Mesothelial cell of epicardium (in vitro differentiated cells): ENCODE results near the gene STARD13. TPM values are rescaled to one million over a fixed set of nuclear protein-coding genes. Genes with fewer than 3 reads are reported as not detected.

ENCODE experiments used
- DNase-seq, 2 experiments: peaks; one replicate each; pipeline ENCODE4 v3.0.0; 2021; ENCODE audit warnings: low spot score in 2 of 2; ENCODE audit not compliant: unreplicated experiment in 2 of 2
- H3K27ac Mint-ChIP-seq: 2 replicates; pipeline ENCODE4 v1.8.0; 2021; ENCODE audit warnings: mixed read lengths
- H3K27me3 Mint-ChIP-seq: 2 replicates; pipeline ENCODE4 v1.8.0; 2021; ENCODE audit warnings: low read depth, mixed read lengths
- H3K36me3 Mint-ChIP-seq: 2 replicates; pipeline ENCODE4 v1.8.0; 2021; ENCODE audit warnings: mixed read lengths
- H3K4me1 Mint-ChIP-seq: 2 replicates; pipeline ENCODE4 v1.8.0; 2021; ENCODE audit warnings: mixed read lengths
- H3K4me3 Mint-ChIP-seq: 2 replicates; pipeline ENCODE4 v1.8.0; 2021; ENCODE audit warnings: mild to moderate bottlenecking, moderate library complexity, mixed read lengths
- H3K9me3 Mint-ChIP-seq: 2 replicates; pipeline ENCODE4 v1.8.0; 2021; ENCODE audit warnings: mixed read lengths
- total RNA-seq: library from RNA; stranded (reverse); gene quantifications from 3 replicates; pipeline ENCODE4 v1.2.1, GENCODE V29; 2021
- TF ChIP-seq, protein P1 (sequence below): fragments of 200-600 bp; sonication (generic); IDR thresholded peaks from one replicate; pipeline ENCODE4 v1.5.0; 2021; ENCODE audit warnings: antibody characterized with exemption; ENCODE audit not compliant: unreplicated experiment

The STARD13 gene
- total RNA-seq, 1 donor from 2014 or later: 23.0 TPM

GRCh38 chr13:33326723-33327122, 41.2 kb upstream of the STARD13 start:
- Mint-ChIP-seq H3K4me3 (no peak overlapping the region), H3K9me3 (no peaks in the 10 kb centered on the region), H3K4me1 (peaks cover 38% of the 10 kb centered on the region), H3K27ac (no peak overlapping the region), H3K27me3 (no peaks in the 10 kb centered on the region), H3K36me3 (no peaks in the 10 kb centered on the region)
- DNase-seq: no peak
- TF ChIP-seq, protein P1, sequence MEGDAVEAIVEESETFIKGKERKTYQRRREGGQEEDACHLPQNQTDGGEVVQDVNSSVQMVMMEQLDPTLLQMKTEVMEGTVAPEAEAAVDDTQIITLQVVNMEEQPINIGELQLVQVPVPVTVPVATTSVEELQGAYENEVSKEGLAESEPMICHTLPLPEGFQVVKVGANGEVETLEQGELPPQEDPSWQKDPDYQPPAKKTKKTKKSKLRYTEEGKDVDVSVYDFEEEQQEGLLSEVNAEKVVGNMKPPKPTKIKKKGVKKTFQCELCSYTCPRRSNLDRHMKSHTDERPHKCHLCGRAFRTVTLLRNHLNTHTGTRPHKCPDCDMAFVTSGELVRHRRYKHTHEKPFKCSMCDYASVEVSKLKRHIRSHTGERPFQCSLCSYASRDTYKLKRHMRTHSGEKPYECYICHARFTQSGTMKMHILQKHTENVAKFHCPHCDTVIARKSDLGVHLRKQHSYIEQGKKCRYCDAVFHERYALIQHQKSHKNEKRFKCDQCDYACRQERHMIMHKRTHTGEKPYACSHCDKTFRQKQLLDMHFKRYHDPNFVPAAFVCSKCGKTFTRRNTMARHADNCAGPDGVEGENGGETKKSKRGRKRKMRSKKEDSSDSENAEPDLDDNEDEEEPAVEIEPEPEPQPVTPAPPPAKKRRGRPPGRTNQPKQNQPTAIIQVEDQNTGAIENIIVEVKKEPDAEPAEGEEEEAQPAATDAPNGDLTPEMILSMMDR: no peak

DNA sequence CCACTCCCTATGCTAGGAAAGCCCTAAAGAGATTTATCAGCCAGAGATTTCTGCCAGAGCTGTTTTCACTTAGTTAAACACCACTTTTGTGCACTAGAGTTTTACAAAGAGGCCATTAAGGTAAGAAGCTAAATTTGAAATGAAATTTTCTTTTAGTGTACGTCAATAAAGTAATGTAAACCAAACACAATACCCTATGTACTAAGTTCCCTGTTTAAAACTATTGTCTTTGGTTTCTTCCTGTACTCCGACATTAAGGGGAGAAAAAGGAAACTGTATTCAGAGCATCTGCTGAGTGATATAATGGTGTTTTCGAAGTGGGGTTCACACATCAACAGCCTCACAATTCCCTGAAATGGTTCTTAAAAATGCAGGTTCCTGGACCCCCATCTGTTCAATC, 40.7 kb upstream of the STARD13 start:
- no peaks in the 10 kb centered on the region for H3K27me3 Mint-ChIP-seq
- no peak for DNase-seq
- H3K36me3 Mint-ChIP-seq: no peaks in the 10 kb centered on the region
- H3K4me3 Mint-ChIP-seq: no peak overlapping the region
- no peak overlapping the region for H3K27ac Mint-ChIP-seq
- H3K9me3 Mint-ChIP-seq: no peaks in the 10 kb centered on the region
- peaks cover 41% of the 10 kb centered on the region for H3K4me1 Mint-ChIP-seq
- TF ChIP-seq, protein P1: no peak

DNA sequence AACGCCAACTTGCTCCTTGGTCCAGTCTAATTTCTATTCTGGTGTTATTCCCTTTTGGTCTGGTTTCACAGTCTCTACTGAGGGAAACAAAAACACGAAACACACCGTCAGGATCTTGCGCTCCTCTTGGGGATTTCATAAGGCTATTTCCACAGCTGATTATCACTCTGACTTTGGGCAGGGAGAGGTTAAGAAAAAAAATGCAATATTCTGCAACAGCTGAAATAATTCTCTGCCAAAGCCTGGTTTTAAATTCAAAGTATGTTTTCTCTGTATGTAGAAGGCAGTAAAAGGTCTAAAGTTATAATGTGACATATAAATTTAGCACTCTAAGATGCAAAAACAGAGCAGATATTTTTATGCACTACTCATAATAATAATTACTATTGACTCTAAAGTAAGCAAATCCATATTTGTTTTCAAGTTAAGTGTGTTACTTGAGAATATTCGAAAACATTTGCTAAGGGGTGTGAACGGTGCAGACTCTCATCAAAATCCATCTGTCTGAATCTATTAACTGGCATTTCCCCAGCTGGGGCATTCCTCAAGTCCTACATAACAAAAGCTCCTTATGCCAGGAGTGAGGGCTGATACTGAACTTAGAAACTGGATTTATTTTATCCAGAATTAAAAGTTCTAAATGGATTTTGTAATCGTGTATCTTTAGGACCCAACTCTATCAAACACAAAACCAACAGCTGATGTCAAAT, 38.4 kb upstream of the STARD13 start:
- DNase-seq: no peak
- TF ChIP-seq, protein P1: no peak
- Mint-ChIP-seq H3K36me3 (no peaks in the 10 kb centered on the region), H3K27me3 (no peaks in the 10 kb centered on the region), H3K4me3 (no peak overlapping the region), H3K4me1 (peaks cover 37% of the 10 kb centered on the region), H3K27ac (no peak overlapping the region), H3K9me3 (peaks cover 2% of the 10 kb centered on the region)

GRCh38 chr13:33322965-33323668, 37.6 kb upstream of the STARD13 start:
- TF ChIP-seq, protein P1: no peak
- Mint-ChIP-seq H3K9me3 (peaks cover 11% of the 10 kb centered on the region), H3K27ac (no peak overlapping the region), H3K27me3 (no peaks in the 10 kb centered on the region), H3K4me1 (peaks cover 30% of the 10 kb centered on the region), H3K4me3 (no peak overlapping the region), H3K36me3 (no peaks in the 10 kb centered on the region)
- DNase-seq: no peak

DNA sequence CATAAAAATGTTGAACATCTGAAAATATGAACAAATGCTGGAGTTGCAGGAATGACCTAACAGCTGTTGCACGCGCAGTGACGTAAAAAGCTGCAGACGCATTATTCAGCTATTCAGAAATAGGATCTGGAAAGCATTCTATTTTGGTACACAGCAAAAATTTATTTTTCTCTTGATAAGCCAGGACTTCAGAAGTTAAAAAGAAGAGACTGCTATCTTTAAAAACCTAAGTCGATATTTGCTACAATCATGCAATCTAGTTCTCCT, 36.9 kb upstream of the STARD13 start:
- Mint-ChIP-seq H3K36me3 (no peaks in the 10 kb centered on the region), H3K4me1 (peaks cover 30% of the 10 kb centered on the region), H3K27me3 (no peaks in the 10 kb centered on the region), H3K27ac (no peak overlapping the region), H3K4me3 (no peak overlapping the region), H3K9me3 (peaks cover 15% of the 10 kb centered on the region)
- TF ChIP-seq, protein P1: no peak
- DNase-seq: no peak
